Stimulated activated CD8-positive, alpha-beta memory T cell treated with anti-CD3 and anti-CD28 coated beads, Interleukin-15, amount 100 ng/mL, for 4 hours (primary cell): ENCODE results near the gene ACSL4.

Source experiments
- DNase-seq, 2 donors: peaks; one replicate each; pipeline ENCODE4 v3.0.0-alpha.2; 2020; ENCODE audit warnings: low read depth in 2 of 2

ACSL4 gene

DNA sequence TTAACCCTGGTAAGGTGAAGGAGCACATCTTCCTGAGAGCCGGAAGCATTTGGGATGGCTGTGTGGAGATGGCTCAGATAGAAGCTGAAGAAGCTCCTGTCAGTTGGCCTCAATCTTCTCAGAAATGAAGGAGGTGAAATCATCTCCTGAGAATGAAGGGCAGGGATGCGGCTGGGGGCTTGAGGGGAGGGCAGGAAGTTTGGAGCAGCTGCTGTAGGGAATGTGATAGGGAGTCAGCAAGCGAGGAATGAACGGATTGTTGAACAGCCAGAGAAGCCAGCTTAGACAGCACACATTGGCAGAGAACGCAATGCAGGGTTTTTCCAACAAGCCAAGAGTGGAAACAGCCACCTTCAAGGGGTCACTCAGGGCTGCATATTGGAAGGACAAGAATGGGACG, 118.1 kb downstream of the ACSL4 start:
- no peak for DNase-seq

DNA sequence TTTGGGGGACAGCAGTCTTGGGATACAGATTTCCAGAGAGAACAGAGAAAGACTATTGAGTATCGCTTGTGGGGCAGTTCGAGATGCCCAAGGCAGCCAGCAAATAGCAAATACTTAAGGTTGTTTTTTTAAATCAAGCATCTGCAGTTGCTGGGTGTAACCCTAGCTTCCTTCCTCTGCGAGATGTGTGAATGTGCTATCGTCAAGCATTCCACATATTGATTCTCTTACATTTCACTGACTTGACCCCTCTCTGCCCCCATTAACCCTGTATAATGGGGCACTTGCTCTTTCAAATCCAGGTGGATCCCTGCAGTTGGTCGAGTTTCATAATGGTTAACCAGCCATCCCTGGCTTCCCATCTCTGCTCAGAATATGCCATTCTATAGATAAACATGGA, 131.6 kb downstream of the ACSL4 start:
- no peak for DNase-seq

DNA sequence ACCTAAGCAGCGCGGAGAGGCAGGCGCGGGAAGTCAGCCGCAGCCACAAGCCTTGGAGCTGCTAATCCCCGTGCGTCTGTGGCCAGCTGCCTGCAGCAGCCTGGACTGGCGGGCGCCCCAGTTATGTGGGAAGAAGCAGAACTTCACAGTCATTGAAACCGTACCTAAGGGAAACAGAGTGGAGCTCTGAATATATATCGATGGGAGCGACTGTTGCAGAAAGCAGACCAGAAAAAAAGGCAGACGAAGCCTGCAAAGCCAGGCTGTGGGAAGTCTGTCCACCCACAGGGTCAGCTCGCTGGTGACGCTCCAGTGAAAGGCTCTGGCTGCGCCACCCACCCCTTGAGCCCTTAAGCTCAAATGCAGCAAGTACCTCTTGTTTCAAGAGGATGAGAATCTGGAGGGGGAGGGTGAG, 132.8 kb downstream of the ACSL4 start:
- DNase-seq, result no peak

DNA sequence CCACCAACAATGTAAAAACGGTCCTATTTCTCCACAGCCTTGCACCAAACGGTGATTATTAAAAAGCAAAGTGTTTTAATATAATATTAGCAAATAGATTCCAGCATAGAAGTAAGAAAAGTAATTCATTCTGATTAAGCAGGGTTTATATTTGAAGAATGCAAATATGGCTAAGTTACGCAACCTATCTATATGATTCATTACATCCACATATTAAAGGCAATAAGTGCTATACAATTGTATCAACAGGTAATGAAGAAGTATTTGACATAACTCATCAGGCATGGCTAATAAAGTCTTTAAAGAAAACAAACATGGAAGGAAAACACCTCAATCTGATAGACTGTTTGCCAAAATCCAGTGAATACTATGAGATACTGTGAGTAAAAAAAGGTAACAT, 137.0 kb downstream of the ACSL4 start:
- no peak for DNase-seq
